Measurements from ENCODE around the gene ZBTB17.

ZBTB17 gene

GRCh38 chr1:15968172-15968571, 7.7 kb downstream of the ZBTB17 start:
- H3K4me2 ChIP-seq (ENCODE audit: low read length), result no peak overlapping the region
- peaks cover 36% of the 10 kb centered on the region for H3K36me3 ChIP-seq (replicated peaks; ENCODE audit: low read depth, low read length)
- TF ChIP-seq CTCF (IDR thresholded peaks at IDR 0.05; ENCODE audit: low read depth, low read length) (no peak), EZH2phosphoT487 (IDR thresholded peaks at IDR 0.05; ENCODE audit: low read depth) (no peak)
- no peak overlapping the region for H3K4me3 ChIP-seq (ENCODE audit: low read length)
- no peak overlapping the region for H3K9ac ChIP-seq (ENCODE audit: low read length)
- no peak overlapping the region for H2AFZ ChIP-seq (ENCODE audit: low read depth, low read length)
- H3K27ac ChIP-seq (ENCODE audit: low read length), result no peak overlapping the region
- H4K20me1 ChIP-seq (ENCODE audit: insufficient read depth, low read length), result no peaks in the 10 kb centered on the region
- H3K27me3 ChIP-seq (ENCODE audit: low read depth, low read length), result no peaks in the 10 kb centered on the region
- peaks cover 17% of the 10 kb centered on the region for H3K79me2 ChIP-seq (ENCODE audit: low read length)
- peaks cover 45% of the 10 kb centered on the region for H3K4me1 ChIP-seq (ENCODE audit: low read length)
- no peaks in the 10 kb centered on the region for H3K9me3 ChIP-seq (ENCODE audit: insufficient read depth, low read length)

GRCh38 chr1:15966956-15967344, 9.0 kb downstream of the ZBTB17 start:
- Histone ChIP-seq H2AFZ (ENCODE audit: low read depth, low read length) (no peak overlapping the region), H3K4me1 (ENCODE audit: low read length) (peaks cover 57% of the 10 kb centered on the region), H3K4me2 (ENCODE audit: low read length) (peak overlapping the region; percentile 72), H3K79me2 (ENCODE audit: low read length) (peaks cover 17% of the 10 kb centered on the region), H3K27ac (ENCODE audit: low read length) (peak overlapping the region; percentile 96), H4K20me1 (ENCODE audit: insufficient read depth, low read length) (no peaks in the 10 kb centered on the region), H3K9ac (ENCODE audit: low read length) (peak overlapping the region; percentile 63; the same call in 1 of the 2 replicates), H3K9me3 (ENCODE audit: insufficient read depth, low read length) (no peaks in the 10 kb centered on the region), H3K4me3 (ENCODE audit: low read length) (peak overlapping the region; percentile 55; the same call in 1 of the 2 replicates), H3K36me3 (replicated peaks; ENCODE audit: low read depth, low read length) (peaks cover 24% of the 10 kb centered on the region), H3K27me3 (ENCODE audit: low read depth, low read length) (no peaks in the 10 kb centered on the region)
- TF ChIP-seq CTCF (IDR thresholded peaks at IDR 0.05; ENCODE audit: low read depth, low read length) (no peak), EZH2phosphoT487 (IDR thresholded peaks at IDR 0.05; ENCODE audit: low read depth) (no peak)

- peaks cover 58% of the 10 kb centered on the region for H3K4me1 ChIP-seq (ENCODE audit: low read length)
- no peak for TF ChIP-seq CTCF (IDR thresholded peaks at IDR 0.05; ENCODE audit: low read depth, low read length)
- TF ChIP-seq EZH2phosphoT487 (IDR thresholded peaks at IDR 0.05; ENCODE audit: low read depth), result no peak
- no peaks in the 10 kb centered on the region for H3K27me3 ChIP-seq (ENCODE audit: low read depth, low read length)
- peaks cover 22% of the 10 kb centered on the region for H3K79me2 ChIP-seq (ENCODE audit: low read length)
- no peaks in the 10 kb centered on the region for H4K20me1 ChIP-seq (ENCODE audit: insufficient read depth, low read length)
- H3K27ac ChIP-seq (ENCODE audit: low read length), result peak overlapping the region; percentile 96
- no peaks in the 10 kb centered on the region for H3K9me3 ChIP-seq (ENCODE audit: insufficient read depth, low read length)
- H3K4me3 ChIP-seq (ENCODE audit: low read length), result peak overlapping the region; percentile 55
- peak overlapping the region; percentile 72 for H3K4me2 ChIP-seq (ENCODE audit: low read length)
- peaks cover 22% of the 10 kb centered on the region for H3K36me3 ChIP-seq (replicated peaks; ENCODE audit: low read depth, low read length)
- no peak overlapping the region for H2AFZ ChIP-seq (ENCODE audit: low read depth, low read length)
- H3K9ac ChIP-seq (ENCODE audit: low read length), result peak overlapping the region; percentile 69
Observed at GRCh38 chr1:15966081-15966955, 9.6 kb downstream of the ZBTB17 start.

- H3K4me2 ChIP-seq (ENCODE audit: low read length), result peak overlapping the region; percentile 72
- no peak overlapping the region for H2AFZ ChIP-seq (ENCODE audit: low read depth, low read length)
Observed at GRCh38 chr1:15965228-15965767, 10.6 kb downstream of the ZBTB17 start.

More at GRCh38 chr1:15965228-15965767, 10.6 kb downstream of the ZBTB17 start:
- peaks cover 22% of the 10 kb centered on the region for H3K79me2 ChIP-seq (ENCODE audit: low read length)
- no peaks in the 10 kb centered on the region for H4K20me1 ChIP-seq (ENCODE audit: insufficient read depth, low read length)
- no peaks in the 10 kb centered on the region for H3K27me3 ChIP-seq (ENCODE audit: low read depth, low read length)
- H3K9me3 ChIP-seq (ENCODE audit: insufficient read depth, low read length), result no peaks in the 10 kb centered on the region
- H3K27ac ChIP-seq (ENCODE audit: low read length), result peak overlapping the region; percentile 96
- peak overlapping the region; percentile 55 for H3K4me3 ChIP-seq (ENCODE audit: low read length)
- no peak for TF ChIP-seq EZH2phosphoT487 (IDR thresholded peaks at IDR 0.05; ENCODE audit: low read depth)
- no peak for TF ChIP-seq CTCF (IDR thresholded peaks at IDR 0.05; ENCODE audit: low read depth, low read length)
- peak overlapping the region; percentile 69 for H3K9ac ChIP-seq (ENCODE audit: low read length)
- peaks cover 62% of the 10 kb centered on the region for H3K4me1 ChIP-seq (ENCODE audit: low read length)
- peaks cover 22% of the 10 kb centered on the region for H3K36me3 ChIP-seq (replicated peaks; ENCODE audit: low read depth, low read length)
